K562 (cell line): Measurements from ENCODE around the gene CENPP. TPM values are rescaled to one million over a fixed set of nuclear protein-coding genes. Genes with fewer than 3 reads are reported as not detected.

ENCODE experiments used
- ARID3B ChIP-seq: fragments of 250-450 bp; sonication (Bioruptor Pico); IDR thresholded peaks from 2 replicates; pipeline ENCODE4 v1.4.0; 2020; ENCODE audit warnings: borderline replicate concordance
- CBFA2T2 ChIP-seq: fragments of 450-650 bp; conservative IDR thresholded peaks from 2 replicates; pipeline ENCODE4 v1.6.1; 2017; ENCODE audit warnings: mild to moderate bottlenecking
- EP400 ChIP-seq: fragments of 450-650 bp; IDR thresholded peaks from 2 replicates; pipeline ENCODE4 v1.6.1; 2017; ENCODE audit warnings: antibody characterized with exemption, mild to moderate bottlenecking, moderate library complexity
- GTF3C2 ChIP-seq: IDR thresholded peaks from 3 replicates; pipeline ENCODE4 v1.6.1; 2011; ENCODE audit warnings: borderline replicate concordance, mild to moderate bottlenecking, moderate library complexity; ENCODE audit not compliant: insufficient read length; ENCODE audit errors: extremely low read depth
- HCFC1 ChIP-seq: IDR thresholded peaks from 2 replicates; pipeline ENCODE4 v1.6.1; 2012; ENCODE audit warnings: low read depth, low read length, improper control_type of control experiment
- ILK ChIP-seq: fragments of 450-650 bp; IDR thresholded peaks from 2 replicates; pipeline ENCODE4 v1.6.1; 2016; ENCODE audit warnings: missing genetic modification characterization, low read depth, mild to moderate bottlenecking, missing compliant biosample characterization, moderate library complexity, borderline replicate concordance
- MLX ChIP-seq, 2 experiments: fragments of 450-650 bp in 1 of 2; sonication (generic) in 1 of 2; formaldehyde crosslinking; conservative IDR thresholded peaks; 2 replicates each; pipeline versions ENCODE4 v1.4.0 to v1.8.1; 2020 to 2022; ENCODE audit warnings: mild to moderate bottlenecking in 1 of 2, missing genetic modification reagents in 1 of 2
- MYBL2 ChIP-seq, 2 experiments: fragments of 450-650 bp in 1 of 2; sonication (generic) in 1 of 2; formaldehyde crosslinking in 1 of 2; IDR thresholded peaks; 2 replicates each; pipeline versions ENCODE4 v1.6.1 to v1.8.1; 2017 to 2022; ENCODE audit warnings: borderline replicate concordance in 1 of 2, inconsistent platforms in 1 of 2, low read depth in 1 of 2, mild to moderate bottlenecking in 1 of 2, missing genetic modification reagents in 1 of 2, moderate library complexity in 1 of 2
- NR1H2 ChIP-seq: sonication (generic); formaldehyde crosslinking; IDR thresholded peaks from 2 replicates; pipeline ENCODE4 v1.4.0; 2020; ENCODE audit warnings: mild to moderate bottlenecking, missing genetic modification reagents
- PPARD ChIP-seq: fragments of 250-450 bp; sonication (Bioruptor Pico); IDR thresholded peaks from 2 replicates; pipeline ENCODE4 v1.8.0; 2022; ENCODE audit warnings: inconsistent platforms, mild to moderate bottlenecking, moderate library complexity
- SIRT6 ChIP-seq: IDR thresholded peaks from one replicate; pipeline ENCODE4 v1.6.1; 2012; ENCODE audit warnings: low read depth, mild to moderate bottlenecking, control low read depth, inconsistent platforms, low read length, moderate library complexity
- TAF15 ChIP-seq: fragments of 200-400 bp; formaldehyde crosslinking; IDR thresholded peaks from 2 replicates; pipeline ENCODE4 v1.6.1; 2017; ENCODE audit warnings: mild to moderate bottlenecking, low read depth, low read length, moderate library complexity
- USF2 ChIP-seq: sonication (generic); formaldehyde crosslinking; IDR thresholded peaks from 2 replicates; pipeline ENCODE4 v1.5.0; 2020; ENCODE audit warnings: missing genetic modification reagents
- ZNF436 ChIP-seq: fragments of 250-450, 450-650 bp; sonication (Bioruptor Pico); formaldehyde crosslinking; IDR thresholded peaks from 2 replicates; pipeline ENCODE4 v1.7.0; 2020; ENCODE audit warnings: mild to moderate bottlenecking
- polyA plus RNA-seq, 8 experiments: library from polyadenylated mRNA; depleted of rRNA in 4 of 8; stranded (reverse) in 5 of 8; unstranded in 3 of 8; fragments of >200 nt; fragmentation: Nextera tagmentation in 2 of 8; fragmentation: Illumina TruSeq in 1 of 8; extraction: Ambion mirVana in 2 of 8; extraction: Trizol in 1 of 8; gene quantifications; 2 replicates each; pipeline versions ENCODE4 v1.2.1 to v1.2.3, GENCODE V29; 2011 to 2014; ENCODE audit warnings: inconsistent platforms in 1 of 8, missing spikeins in 1 of 8
- total RNA-seq, 7 experiments: library from RNA; depleted of rRNA in 6 of 7; stranded (reverse); fragments of >200 nt in 6 of 7; fragmentation: Illumina TruSeq in 2 of 7; extraction: Trizol in 2 of 7; gene quantifications; 2 replicates each; pipeline versions ENCODE4 v1.2.1 to v1.2.3, GENCODE V29; 2011 to 2021; ENCODE audit warnings: low replicate concordance in 1 of 7
- TF ChIP-seq, protein P1 (sequence below): fragments of 250-450 bp; sonication (Bioruptor Pico); IDR thresholded peaks from 2 replicates; pipeline ENCODE4 v1.5.0; 2020; ENCODE audit warnings: mild to moderate bottlenecking
- TF ChIP-seq, protein P2 (sequence below): fragments of 450-650 bp; IDR thresholded peaks from 2 replicates; pipeline ENCODE4 v1.6.1; 2016; ENCODE audit warnings: borderline replicate concordance

The CENPP gene
- total and polyA plus RNA-seq, 9 of the 15 experiments (the other 6 are each of a cell fraction or from before 2014, with no cell fraction given) = 8.0 to 28.5 (median 17.9) TPM

- TF ChIP-seq MLX (CRISPR knock-in tag; conservative IDR thresholded peaks at IDR 0.05) (no peak), NR1H2 (CRISPR knock-in tag) (no peak), ZNF436 (CRISPR knock-in tag) (no peak), CBFA2T2 (peak; percentile 86), SIRT6 (no peak), ILK (tag) (no peak), USF2 (CRISPR knock-in tag) (peak; percentile 90), EP400 (peak; percentile 100), ARID3B (CRISPR knock-in tag) (no peak), MYBL2 (IDR thresholded peaks at IDR 0.05; ENCODE audit: low read depth) (0 out of 2 replicates have a peak, but pooled peaks have one; percentile 40), MYBL2 (CRISPR knock-in tag; IDR thresholded peaks at IDR 0.05; ENCODE audit: borderline replicate concordance) (no peak), PPARD (CRISPR knock-in tag) (no peak), TAF15 (no peak), HCFC1 (peak; percentile 83), GTF3C2 (no peak)
- TF ChIP-seq, protein P1, sequence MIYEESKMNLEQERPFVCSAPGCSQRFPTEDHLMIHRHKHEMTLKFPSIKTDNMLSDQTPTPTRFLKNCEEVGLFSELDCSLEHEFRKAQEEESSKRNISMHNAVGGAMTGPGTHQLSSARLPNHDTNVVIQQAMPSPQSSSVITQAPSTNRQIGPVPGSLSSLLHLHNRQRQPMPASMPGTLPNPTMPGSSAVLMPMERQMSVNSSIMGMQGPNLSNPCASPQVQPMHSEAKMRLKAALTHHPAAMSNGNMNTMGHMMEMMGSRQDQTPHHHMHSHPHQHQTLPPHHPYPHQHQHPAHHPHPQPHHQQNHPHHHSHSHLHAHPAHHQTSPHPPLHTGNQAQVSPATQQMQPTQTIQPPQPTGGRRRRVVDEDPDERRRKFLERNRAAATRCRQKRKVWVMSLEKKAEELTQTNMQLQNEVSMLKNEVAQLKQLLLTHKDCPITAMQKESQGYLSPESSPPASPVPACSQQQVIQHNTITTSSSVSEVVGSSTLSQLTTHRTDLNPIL = no peak
- TF ChIP-seq, protein P2, sequence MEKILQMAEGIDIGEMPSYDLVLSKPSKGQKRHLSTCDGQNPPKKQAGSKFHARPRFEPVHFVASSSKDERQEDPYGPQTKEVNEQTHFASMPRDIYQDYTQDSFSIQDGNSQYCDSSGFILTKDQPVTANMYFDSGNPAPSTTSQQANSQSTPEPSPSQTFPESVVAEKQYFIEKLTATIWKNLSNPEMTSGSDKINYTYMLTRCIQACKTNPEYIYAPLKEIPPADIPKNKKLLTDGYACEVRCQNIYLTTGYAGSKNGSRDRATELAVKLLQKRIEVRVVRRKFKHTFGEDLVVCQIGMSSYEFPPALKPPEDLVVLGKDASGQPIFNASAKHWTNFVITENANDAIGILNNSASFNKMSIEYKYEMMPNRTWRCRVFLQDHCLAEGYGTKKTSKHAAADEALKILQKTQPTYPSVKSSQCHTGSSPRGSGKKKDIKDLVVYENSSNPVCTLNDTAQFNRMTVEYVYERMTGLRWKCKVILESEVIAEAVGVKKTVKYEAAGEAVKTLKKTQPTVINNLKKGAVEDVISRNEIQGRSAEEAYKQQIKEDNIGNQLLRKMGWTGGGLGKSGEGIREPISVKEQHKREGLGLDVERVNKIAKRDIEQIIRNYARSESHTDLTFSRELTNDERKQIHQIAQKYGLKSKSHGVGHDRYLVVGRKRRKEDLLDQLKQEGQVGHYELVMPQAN = peak; percentile 99
Observed at GRCh38 chr9:92325269-92325990, at the start of gene CENPP, which contains the start of gene NOL8 (continued).
